Mesodermal cell (in vitro differentiated cells): ENCODE measurements around the gene SSC5D.
"Not testable (repeated sequence)": the region's sequence is repeated elsewhere in the genome, so short reads cannot be mapped to it uniquely, and the experiment has no call there.

ENCODE experiments used
- H3K27ac ChIP-seq: 2 replicates; pipeline ENCODE4 v1.7.0; 2013; ENCODE audit warnings: mild to moderate bottlenecking, low read depth, low read length, moderate library complexity; ENCODE audit not compliant: severe bottlenecking
- H3K36me3 ChIP-seq: 2 replicates; pipeline ENCODE4 v1.7.1; 2013; ENCODE audit warnings: mild to moderate bottlenecking, low read length, moderate library complexity; ENCODE audit not compliant: control insufficient read depth, insufficient read depth
- H3K4me1 ChIP-seq: one replicate; pipeline ENCODE4 v1.7.1; 2013; ENCODE audit warnings: mild to moderate bottlenecking, low read length; ENCODE audit not compliant: insufficient read depth, control insufficient read depth, poor library complexity, severe bottlenecking
- H3K4me3 ChIP-seq: 2 replicates; pipeline ENCODE4 v1.7.0; 2013; ENCODE audit warnings: low read length, control low read depth, mild to moderate bottlenecking; ENCODE audit not compliant: insufficient read depth, poor library complexity, severe bottlenecking; ENCODE audit errors: extremely low read depth
- H3K9me3 ChIP-seq: 2 replicates; pipeline ENCODE4 v1.7.1; 2013; ENCODE audit warnings: mild to moderate bottlenecking, low read length, moderate library complexity; ENCODE audit not compliant: control insufficient read depth
- whole genome bisulfite sequencing, 2 experiments: methylation state at CpG; one replicate each; pipeline ENCODE4 v1.1.5; 2013; ENCODE audit warnings: missing lambda C conversion rate in 2 of 2; ENCODE audit not compliant: insufficient coverage in 2 of 2; 5-methylcytosine and 5-hydroxymethylcytosine counted together

SSC5D gene

DNA sequence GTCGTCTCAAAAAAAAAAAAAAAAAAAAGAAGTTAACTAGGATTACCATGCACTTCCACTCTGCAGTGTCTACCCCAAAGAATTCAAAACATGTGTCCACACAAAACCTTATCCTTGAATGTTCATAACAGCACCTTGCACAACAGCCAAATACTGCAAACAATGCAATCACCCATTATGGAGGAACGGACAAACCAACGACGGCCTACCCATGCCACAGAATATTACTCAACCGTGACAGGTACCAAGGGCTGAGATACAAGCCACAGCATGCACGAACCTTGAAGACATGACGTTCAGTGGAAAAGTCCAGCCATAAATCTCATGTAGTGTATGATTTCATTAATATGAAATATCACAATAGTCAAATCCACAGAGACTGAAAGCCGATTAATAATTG, 42.2 kb upstream of the SSC5D start:
- Histone ChIP-seq H3K36me3 (no peaks in the 10 kb centered on the region), H3K4me1 (no peaks in the 10 kb centered on the region), H3K9me3 (no peaks in the 10 kb centered on the region), H3K4me3 (no peak overlapping the region), H3K27ac (no peak overlapping the region)
- WGBS, 2 experiments: 55 to 73% methylated on average over 2 to 3 of the region's 8 CpGs

DNA sequence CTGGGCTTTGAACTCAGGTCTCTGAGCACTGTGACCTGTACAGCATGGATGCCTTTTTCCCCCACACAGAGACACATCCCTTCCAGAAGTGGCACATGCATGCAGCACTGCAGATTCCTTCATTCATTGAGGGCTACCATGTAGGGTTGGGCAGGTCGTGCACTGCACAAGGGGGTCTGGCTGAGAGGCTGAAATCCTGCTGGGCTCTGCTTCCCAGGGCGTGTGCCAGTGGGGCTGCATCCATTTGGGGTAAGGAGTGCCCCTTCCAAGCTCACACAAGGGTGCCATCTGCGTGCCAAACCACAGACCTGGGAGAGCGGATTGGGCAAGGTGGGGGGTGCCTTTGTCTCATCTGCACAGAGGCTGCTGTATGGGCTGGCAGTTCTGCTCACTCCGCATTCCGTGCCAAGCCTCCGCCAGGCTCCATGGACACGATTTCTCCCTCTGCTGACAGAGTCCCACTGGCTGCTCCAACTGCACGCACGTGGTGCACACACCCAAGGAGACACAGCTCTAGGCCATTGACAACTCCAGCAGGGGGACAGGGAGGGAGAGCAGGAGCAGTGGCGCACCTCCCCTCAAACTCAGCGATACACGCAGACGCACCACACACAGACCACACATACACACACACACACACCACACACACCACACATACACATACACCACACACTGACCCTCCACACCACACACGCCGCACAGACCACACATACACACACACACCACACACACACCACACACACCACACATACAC, 40.6 kb upstream of the SSC5D start:
- no peaks in the 10 kb centered on the region for H3K9me3 ChIP-seq
- peaks cover 9% of the 10 kb centered on the region for H3K4me1 ChIP-seq
- H3K27ac ChIP-seq: no peak overlapping the region
- 25 to 38% methylated on average over 7 to 16 of the region's 16 CpGs for WGBS, 2 experiments
- H3K36me3 ChIP-seq: no peaks in the 10 kb centered on the region
- H3K4me3 ChIP-seq: no peak overlapping the region

DNA sequence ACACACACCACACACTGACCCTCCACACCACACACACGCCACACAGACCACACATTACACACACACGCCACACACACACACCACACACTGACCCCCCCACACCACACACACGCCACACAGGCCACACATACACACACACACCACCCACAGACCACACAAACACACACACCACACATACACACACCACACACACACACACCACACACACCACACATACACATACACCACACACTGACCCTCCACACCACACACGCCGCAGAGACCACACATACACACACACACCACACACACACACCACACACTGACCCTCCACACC, 40.1 kb upstream of the SSC5D start:
- not testable (repeated sequence) for H3K9me3 ChIP-seq, H3K36me3 ChIP-seq, H3K4me3 ChIP-seq, H3K4me1 ChIP-seq, H3K27ac ChIP-seq
- 74 to 90% methylated on average over 2 to 5 of the region's 5 CpGs for WGBS, 2 experiments

DNA sequence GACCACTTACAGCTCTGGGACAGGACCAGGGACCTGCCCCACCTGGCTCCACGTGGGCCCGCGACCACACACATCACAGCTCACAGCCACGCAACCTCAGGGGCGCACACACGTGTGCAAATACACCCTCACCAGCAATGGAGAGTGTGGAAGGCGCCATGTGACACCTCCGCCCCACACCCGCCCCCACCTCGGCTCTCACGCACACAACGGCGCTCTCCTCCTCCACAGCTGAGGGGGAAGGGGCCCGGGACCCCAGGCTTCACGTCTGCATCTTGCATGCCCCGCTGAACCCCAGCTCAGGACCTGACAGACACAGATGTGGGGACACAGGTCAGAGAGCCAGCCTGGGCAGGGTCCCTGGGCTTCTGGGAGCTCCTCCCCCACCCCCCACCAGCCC, 38.8 kb upstream of the SSC5D start:
- Histone ChIP-seq H3K9me3 (no peaks in the 10 kb centered on the region), H3K4me3 (no peak overlapping the region), H3K27ac (no peak overlapping the region), H3K36me3 (no peaks in the 10 kb centered on the region), H3K4me1 (peaks cover 9% of the 10 kb centered on the region)
- whole genome bisulfite sequencing, 2 experiments: 30% methylated on average over 8 of the region's 16 CpGs; no CpG with 5 or more reads in 1 of the 2 experiments

DNA sequence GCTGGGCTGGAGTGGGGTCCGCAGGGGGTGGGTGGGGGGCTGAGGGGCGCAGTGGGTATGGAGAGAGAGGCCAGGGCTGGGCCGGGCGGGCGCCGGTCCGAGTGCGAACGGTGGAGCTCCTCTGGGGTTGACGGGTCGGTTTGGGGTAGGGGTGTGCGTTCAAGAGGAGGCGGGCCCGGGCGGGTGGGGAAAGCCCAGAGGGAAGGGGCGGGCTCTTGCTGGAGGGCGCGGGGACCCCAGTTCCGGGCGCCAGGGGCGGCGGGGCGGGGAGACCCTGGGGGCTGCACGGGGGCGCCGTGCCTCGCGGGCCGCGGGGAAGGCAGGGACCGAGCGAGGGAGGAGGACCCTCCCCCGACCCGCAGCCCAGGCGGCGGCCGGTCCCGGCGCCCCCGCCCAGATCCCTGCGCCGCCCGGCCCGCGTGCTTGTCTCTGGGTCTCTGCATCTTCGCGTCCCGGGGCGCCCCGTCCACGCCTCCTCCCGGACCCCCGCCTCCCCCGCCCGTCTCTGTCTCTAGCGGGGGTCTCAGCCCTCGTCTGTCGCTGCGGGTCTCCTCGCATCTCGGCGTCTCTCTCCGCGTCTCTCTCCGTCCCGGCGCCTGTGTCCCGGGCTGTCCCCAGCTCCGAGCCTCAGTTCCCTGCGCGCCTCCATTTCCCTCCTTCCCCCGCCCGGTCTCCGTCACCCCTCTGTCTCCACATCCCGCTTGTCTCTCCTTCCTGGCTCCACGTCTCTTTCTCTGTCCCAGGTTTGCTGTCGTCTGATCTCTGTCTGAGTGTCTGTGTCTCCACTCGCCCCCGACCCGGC, 36.9 kb upstream of the SSC5D start:
- H3K9me3 ChIP-seq: no peaks in the 10 kb centered on the region
- WGBS, 2 experiments: 1 to 2% methylated on average over 25 to 68 of the region's 80 CpGs
- no peak overlapping the region for H3K27ac ChIP-seq
- peaks cover 9% of the 10 kb centered on the region for H3K4me1 ChIP-seq
- H3K36me3 ChIP-seq: peaks cover 3% of the 10 kb centered on the region
- peak overlapping the region; percentile 22 for H3K4me3 ChIP-seq

DNA sequence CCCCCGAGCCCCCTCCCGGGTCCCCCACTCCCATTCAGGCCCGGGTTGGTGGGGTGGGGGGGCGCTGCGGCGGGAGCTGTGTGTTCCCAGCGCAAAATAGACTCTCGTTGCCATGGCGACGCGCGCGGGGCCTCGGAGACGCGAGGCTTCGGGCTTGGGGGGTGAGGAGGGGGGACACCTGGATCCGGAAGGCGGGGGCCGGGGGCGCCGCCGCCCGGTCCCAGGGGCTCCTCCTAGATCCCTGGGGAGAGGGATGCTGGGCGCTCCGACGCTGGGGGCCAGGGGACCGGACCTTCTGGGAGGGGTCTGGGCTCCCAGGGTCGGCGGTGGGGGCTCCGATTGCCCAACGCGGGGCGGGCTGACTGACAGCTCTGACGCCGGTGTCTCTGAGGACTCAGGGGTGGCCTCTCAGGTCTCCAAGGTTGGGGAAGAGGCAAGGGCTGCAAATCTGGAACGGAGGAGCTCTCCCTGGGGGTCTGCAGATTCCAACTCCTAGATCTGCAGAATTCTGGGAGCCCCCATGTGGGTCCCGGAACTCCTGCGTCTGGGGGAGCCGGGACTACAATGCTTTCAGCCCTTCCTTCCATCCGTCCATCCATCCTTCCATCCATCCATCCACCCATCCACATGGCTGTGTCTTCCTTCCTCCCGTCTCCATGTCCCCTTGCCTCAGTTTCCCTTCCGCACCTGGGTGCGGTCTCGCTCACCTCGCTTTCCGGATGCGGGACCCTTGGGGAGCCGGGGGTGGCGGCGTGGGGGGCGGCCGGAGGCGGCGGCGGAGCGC, 36.1 kb upstream of the SSC5D start:
- 7 to 8% methylated on average over 31 of the region's 57 CpGs for WGBS, 2 experiments
- Histone ChIP-seq H3K36me3 (peaks cover 3% of the 10 kb centered on the region), H3K9me3 (no peaks in the 10 kb centered on the region), H3K4me3 (peak overlapping the region; percentile 22), H3K4me1 (peaks cover 9% of the 10 kb centered on the region), H3K27ac (no peak overlapping the region)

DNA sequence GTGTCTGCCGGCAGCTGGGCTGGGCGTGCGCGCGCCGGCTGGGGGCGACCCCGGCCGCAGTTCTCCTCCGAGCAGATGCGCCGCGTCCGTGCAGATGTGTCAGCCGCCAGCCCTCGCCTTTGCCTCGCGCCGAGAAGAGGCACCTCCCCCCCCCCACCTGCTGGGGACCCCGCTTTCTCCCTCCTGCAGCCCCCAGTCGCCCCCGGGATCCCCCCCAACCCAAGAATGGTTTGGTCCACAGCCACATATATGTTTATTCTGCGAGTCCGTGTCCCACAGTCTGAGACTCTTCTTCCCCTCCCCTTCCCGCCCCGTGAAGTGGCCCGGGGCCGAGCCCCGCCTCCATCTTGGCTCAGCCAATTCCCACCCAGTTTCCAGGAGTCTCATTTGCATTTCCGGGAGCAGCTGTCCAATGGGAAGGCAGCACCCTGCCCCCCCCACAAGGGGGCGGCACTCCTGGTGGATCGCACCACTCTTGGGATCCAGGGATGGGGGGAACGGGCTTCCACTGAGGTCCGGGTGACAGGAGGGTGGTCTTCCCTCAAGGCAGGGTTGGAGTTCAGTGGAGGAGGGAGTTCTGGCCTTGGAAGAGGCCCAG, 35.4 kb upstream of the SSC5D start:
- H3K4me1 ChIP-seq: peaks cover 9% of the 10 kb centered on the region
- H3K36me3 ChIP-seq: peaks cover 3% of the 10 kb centered on the region
- H3K4me3 ChIP-seq: peak overlapping the region; percentile 5
- no peak overlapping the region for H3K27ac ChIP-seq
- 10 to 19% methylated on average over 7 to 13 of the region's 34 CpGs for WGBS, 2 experiments
- no peaks in the 10 kb centered on the region for H3K9me3 ChIP-seq

DNA sequence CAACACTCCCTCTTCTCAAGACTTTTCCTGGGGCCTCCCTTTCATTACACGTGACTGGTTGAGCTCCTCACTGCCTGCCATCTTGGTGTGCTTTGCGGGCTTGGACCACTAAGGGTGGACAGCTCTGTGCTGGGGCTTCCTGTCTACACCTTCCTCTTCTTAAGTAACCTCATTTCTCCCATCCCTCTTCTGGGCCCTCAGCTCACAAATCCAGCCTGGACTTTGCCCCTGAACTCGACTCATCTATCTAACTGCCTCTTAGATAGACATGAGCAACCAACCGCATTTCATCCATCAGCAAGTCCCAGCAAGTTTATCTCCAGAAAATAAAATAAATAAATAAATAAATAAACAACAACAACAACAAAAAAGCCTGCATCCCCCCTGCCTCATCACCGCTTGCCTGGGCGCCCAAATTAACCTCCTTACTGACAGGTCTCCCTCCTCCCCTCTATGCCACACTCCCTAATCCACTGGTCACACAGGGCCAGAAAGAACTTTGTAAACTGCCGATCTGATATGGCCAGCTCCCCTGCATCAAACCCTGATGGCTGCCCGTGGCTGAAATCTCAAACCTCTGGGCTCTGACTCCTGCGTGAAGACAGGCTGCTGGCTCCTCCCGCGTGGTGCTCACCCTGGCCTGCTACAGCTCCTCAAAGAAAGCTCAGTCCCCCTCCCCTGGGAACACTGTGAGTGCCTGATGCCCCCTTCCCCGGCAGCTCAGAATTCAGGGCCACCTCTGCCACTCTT, 34.5 kb upstream of the SSC5D start:
- Histone ChIP-seq H3K4me3 (no peak overlapping the region), H3K4me1 (peaks cover 9% of the 10 kb centered on the region), H3K27ac (no peak overlapping the region), H3K9me3 (no peaks in the 10 kb centered on the region), H3K36me3 (peaks cover 3% of the 10 kb centered on the region)
- WGBS, 2 experiments: 94 to 95% methylated on average over 9 to 11 of the region's 12 CpGs

DNA sequence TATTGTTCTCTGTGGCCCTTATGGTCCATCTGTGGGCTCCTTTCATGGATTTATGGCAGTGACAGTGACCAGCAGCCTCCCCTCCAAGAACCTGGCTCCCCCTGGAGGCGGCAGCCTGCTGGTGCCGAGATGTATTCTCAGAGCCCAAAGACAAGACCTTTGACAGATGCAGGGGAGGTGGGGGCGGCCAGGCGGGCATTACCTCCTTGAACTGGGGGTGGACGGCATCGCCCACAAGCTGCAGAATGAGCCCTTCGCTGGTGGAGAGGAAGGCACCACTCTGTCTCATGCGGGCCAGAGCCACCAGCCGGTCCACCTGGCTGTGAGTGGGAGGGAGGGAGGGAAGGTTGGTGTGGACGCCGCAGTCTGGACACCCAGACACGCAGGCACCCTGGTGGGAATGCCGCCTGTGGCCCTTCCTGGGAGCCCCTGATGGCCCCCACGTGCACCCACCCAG, 33.4 kb upstream of the SSC5D start:
- H3K9me3 ChIP-seq: no peaks in the 10 kb centered on the region
- H3K36me3 ChIP-seq: peaks cover 3% of the 10 kb centered on the region
- 58 to 67% methylated on average over 11 to 12 of the region's 14 CpGs for WGBS, 2 experiments
- no peak overlapping the region for H3K27ac ChIP-seq
- H3K4me1 ChIP-seq: peaks cover 9% of the 10 kb centered on the region
- H3K4me3 ChIP-seq: no peak overlapping the region
